NB4 (cell line): ENCODE measurements around the gene TBX6.
"Not testable (repeated sequence)": the region's sequence is repeated elsewhere in the genome, so short reads cannot be mapped to it uniquely, and the experiment has no call there.

ENCODE experiments used
- DNase-seq: peaks from one replicate; pipeline ENCODE4 v3.0.0; 2010; ENCODE audit warnings: low read depth
- H3K4me3 ChIP-seq: one replicate; pipeline ENCODE4 v1.5.1; 2011; ENCODE audit warnings: mild to moderate bottlenecking, low read depth, low read length, moderate library complexity
- MYC ChIP-seq: IDR thresholded peaks from 2 replicates; pipeline ENCODE4 v1.6.1; 2011; ENCODE audit warnings: low read depth, low read length
- POLR2A ChIP-seq: IDR thresholded peaks from 2 replicates; pipeline ENCODE4 v1.6.1; 2011; ENCODE audit warnings: mild to moderate bottlenecking; ENCODE audit not compliant: insufficient read length; ENCODE audit errors: extremely low read depth
- TF ChIP-seq, protein P1 (sequence below): IDR thresholded peaks from 2 replicates; pipeline ENCODE4 v1.6.1; 2011; ENCODE audit warnings: low read depth, low read length
- TF ChIP-seq, protein P2 (sequence below): IDR thresholded peaks from one replicate; pipeline ENCODE4 v1.5.1; 2012; ENCODE audit warnings: low read depth, low read length

The TBX6 gene

DNA sequence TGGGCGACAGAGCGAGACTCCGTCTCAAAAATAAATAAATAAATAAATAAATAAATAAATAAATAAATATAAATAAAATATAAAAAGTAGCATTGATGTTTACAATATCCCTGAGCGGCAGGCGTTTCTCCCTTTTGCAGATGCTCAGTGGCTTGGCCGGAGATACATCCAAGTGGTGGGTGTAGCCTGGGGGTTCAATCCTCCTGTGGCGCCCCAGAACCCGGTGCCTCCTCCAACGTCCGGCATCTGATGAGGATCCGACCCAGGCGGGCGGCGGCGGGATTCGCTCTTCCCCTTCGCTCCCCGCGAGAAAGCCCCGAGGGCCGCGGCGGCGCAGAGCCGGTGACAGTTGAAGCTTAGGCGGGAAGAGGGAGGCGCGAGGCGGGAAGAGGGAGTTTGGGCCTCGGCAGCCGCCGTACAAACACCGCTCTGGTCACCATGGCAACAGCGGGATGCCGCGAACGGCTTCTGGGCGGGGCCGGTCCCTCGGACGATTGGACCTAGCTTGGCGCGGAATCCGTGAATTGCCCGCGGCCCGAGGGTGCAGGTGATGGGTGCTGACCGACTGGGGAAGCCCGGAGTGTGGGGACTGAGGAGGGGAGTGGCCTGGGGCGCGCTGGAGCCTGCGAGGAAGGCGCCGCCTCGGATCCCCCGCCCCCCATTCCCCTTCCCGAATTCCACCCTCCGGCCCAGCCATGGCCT lies 38.9 kb downstream of the TBX6 start:
- DNase-seq, result peak; percentile 94
- TF ChIP-seq POLR2A (peak; percentile 47), MYC (peak; percentile 85)
- TF ChIP-seq, protein P1, sequence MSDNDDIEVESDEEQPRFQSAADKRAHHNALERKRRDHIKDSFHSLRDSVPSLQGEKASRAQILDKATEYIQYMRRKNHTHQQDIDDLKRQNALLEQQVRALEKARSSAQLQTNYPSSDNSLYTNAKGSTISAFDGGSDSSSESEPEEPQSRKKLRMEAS, result peak; percentile 89
- TF ChIP-seq, protein P2, sequence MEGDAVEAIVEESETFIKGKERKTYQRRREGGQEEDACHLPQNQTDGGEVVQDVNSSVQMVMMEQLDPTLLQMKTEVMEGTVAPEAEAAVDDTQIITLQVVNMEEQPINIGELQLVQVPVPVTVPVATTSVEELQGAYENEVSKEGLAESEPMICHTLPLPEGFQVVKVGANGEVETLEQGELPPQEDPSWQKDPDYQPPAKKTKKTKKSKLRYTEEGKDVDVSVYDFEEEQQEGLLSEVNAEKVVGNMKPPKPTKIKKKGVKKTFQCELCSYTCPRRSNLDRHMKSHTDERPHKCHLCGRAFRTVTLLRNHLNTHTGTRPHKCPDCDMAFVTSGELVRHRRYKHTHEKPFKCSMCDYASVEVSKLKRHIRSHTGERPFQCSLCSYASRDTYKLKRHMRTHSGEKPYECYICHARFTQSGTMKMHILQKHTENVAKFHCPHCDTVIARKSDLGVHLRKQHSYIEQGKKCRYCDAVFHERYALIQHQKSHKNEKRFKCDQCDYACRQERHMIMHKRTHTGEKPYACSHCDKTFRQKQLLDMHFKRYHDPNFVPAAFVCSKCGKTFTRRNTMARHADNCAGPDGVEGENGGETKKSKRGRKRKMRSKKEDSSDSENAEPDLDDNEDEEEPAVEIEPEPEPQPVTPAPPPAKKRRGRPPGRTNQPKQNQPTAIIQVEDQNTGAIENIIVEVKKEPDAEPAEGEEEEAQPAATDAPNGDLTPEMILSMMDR, result no peak

DNA sequence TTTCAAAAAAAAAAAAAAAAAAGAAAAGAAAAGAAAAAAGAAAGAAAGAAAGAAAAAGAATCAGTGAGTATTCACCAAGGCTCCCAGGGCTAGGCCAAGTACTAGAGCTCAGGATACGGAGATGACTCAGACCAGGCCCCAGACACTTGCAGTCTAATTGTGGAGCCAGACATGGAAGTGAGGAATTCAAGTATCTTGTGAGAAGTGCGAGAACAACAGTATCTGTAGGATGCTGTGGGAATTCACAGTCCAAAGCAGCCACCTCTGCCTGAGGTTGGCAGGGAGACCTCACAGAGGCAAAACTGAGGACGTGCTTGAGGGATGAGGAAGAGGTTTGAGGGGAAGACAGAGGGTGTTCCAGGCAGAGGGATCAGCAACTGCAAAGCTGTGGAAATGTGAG lies 40.2 kb downstream of the TBX6 start:
- no peak overlapping the region for H3K4me3 ChIP-seq
- no peak for DNase-seq
- TF ChIP-seq MYC (no peak), POLR2A (no peak)
- TF ChIP-seq, protein P1, result no peak
- TF ChIP-seq, protein P2, result no peak

More for the DNA sequence above, 38.9 kb downstream of the TBX6 start:
- H3K4me3 ChIP-seq, result peak overlapping the region; percentile 79

DNA sequence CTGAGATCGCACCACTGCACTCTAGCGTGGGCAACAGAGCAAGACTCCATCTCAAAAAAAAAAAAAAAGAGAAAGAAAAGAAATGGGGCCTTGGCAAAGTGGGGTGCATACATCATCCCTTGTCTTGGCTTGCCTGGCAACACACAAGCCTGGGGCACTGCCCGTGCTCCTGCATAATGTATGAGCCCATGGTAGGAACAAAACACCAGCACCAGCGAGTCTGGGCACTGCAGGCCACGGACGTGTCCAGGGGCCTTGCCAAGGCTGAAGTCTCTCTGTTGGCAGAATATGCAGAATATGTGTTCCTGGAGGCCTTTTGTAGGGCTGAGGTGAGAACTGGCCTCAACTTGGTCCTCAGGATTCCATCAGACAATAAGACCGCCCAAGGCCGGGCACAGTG lies 41.9 kb downstream of the TBX6 start:
- DNase-seq, result no peak
- no peak for TF ChIP-seq MYC
- TF ChIP-seq, protein P2, result no peak
- TF ChIP-seq, protein P1, result no peak
- no peak for TF ChIP-seq POLR2A

DNA sequence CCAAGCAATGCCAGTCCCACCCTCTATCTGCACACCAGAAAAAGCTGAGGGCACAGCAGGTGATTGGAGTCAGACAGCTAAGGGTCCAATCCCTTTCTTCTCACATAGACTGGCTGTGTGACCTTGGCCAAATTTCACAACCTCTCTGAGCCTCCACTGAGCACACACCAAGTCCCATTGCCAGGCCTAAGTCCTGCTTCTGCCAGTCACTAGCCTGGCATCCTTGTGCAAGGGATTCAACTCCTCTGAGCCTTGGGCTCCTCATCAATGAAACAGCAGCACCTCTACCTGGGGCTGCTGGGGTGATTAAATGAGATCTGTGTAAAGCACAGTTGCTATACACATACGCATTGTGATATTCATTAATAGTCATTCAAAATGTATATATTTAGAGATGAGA lies 45.1 kb downstream of the TBX6 start:
- DNase-seq, result no peak
- TF ChIP-seq POLR2A, result no peak
- H3K4me3 ChIP-seq, result no peak overlapping the region

More for the DNA sequence above, 41.9 kb downstream of the TBX6 start:
- no peak overlapping the region for H3K4me3 ChIP-seq

DNA sequence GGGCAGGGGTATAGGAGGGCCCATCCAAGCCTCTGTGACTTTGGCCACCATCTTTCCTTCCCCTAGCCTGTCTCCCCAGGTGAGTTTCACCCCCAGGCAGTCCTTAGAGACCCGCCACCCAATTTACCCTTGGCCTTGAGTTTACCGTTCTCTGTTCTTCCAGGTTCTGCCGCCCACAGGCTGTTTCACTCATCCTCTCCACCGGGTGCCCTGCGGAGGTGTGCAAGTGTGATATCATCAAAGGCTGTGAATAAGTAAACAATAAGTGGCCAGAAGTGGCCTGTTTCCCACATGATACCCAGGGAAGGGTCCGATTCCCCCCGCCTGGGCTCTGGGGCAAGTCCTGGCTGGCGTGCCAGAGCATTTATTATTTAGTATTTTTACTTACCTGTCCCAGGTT lies 45.5 kb downstream of the TBX6 start:
- no peak for DNase-seq
- TF ChIP-seq, protein P2, result no peak
- TF ChIP-seq, protein P1, result no peak
- TF ChIP-seq POLR2A (no peak), MYC (no peak)
- no peak overlapping the region for H3K4me3 ChIP-seq

DNA sequence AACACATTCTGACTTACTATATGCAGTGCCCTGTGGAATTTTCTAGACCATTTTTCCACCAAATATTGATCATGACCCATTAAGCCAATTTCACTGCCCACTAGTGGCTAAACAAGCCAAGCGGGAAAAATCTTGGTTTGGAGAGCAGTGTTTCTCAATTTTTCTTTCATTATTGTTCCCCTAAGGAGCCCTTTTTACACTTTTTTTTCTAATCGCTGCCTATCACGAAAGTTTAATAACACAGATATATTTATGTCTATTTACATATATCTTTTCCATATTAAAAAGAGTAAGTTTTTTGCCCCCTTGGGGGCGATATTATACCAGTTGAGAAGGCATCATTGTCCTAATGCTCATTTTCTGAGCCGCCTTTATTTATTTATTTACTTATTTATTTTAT lies 49.9 kb downstream of the TBX6 start:
- no peak overlapping the region for H3K4me3 ChIP-seq
- peak; percentile 45 for DNase-seq
- TF ChIP-seq, protein P2, result peak; percentile 8
- TF ChIP-seq, protein P1, result no peak

DNA sequence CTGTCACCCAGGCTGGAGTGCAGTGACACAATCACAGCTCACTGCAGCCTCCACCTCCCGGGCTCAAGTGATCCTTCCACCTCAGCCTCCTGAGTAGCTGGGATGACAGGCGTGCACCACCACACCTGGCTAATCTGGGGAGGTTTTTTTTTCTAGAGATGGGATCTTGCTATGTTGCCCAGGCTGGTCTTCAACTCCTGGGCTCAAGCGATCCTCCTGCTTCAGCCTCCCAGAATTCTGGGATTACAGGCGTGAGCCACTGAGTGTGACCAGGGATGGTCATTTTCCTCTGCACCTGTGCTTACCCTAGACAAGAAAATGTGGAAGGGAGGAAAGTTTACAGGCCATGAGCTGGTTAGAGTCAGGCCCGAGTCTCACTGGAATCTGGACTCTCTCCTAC lies 51.0 kb downstream of the TBX6 start:
- not testable (repeated sequence) for H3K4me3 ChIP-seq, DNase-seq
